ENCODE results near the gene BCL11B.

The BCL11B gene

GRCh38 chr14:99181804-99182520, 90.0 kb downstream of the BCL11B start:
- no peak for DNase-seq (ENCODE audit: low read depth)

GRCh38 chr14:99181241-99181640, 90.8 kb downstream of the BCL11B start:
- DNase-seq (ENCODE audit: low read depth), result no peak

- DNase-seq (ENCODE audit: low read depth), result no peak
These were observed 92.1 kb downstream of the BCL11B start for GRCh38 chr14:99179946-99180345.

- DNase-seq (ENCODE audit: low read depth), result no peak
These were observed 92.5 kb downstream of the BCL11B start for GRCh38 chr14:99179506-99179905.

- DNase-seq (ENCODE audit: low read depth), result no peak
These were observed 93.8 kb downstream of the BCL11B start for GRCh38 chr14:99177886-99178835.

GRCh38 chr14:99177046-99177655, 94.8 kb downstream of the BCL11B start:
- DNase-seq (ENCODE audit: low read depth), result no peak

- DNase-seq (ENCODE audit: low read depth), result no peak
These were observed 95.6 kb downstream of the BCL11B start for GRCh38 chr14:99176156-99176945.

- DNase-seq (ENCODE audit: low read depth), result no peak
These were observed 96.5 kb downstream of the BCL11B start for GRCh38 chr14:99175331-99176155.

- DNase-seq (ENCODE audit: low read depth), result no peak
These were observed 97.2 kb downstream of the BCL11B start for GRCh38 chr14:99174770-99175319.

GRCh38 chr14:99174081-99174769, 97.8 kb downstream of the BCL11B start:
- no peak for DNase-seq (ENCODE audit: low read depth)

- no peak for DNase-seq (ENCODE audit: low read depth)
These were observed 98.5 kb downstream of the BCL11B start for GRCh38 chr14:99173506-99173905.

GRCh38 chr14:99173086-99173485, 98.9 kb downstream of the BCL11B start:
- no peak for DNase-seq (ENCODE audit: low read depth)

- DNase-seq (ENCODE audit: low read depth), result no peak
These were observed 100.6 kb downstream of the BCL11B start for GRCh38 chr14:99171396-99171795.

GRCh38 chr14:99169776-99170356, 102.1 kb downstream of the BCL11B start:
- DNase-seq (ENCODE audit: low read depth), result no peak

GRCh38 chr14:99168330-99168729, 103.7 kb downstream of the BCL11B start:
- no peak for DNase-seq (ENCODE audit: low read depth)

- no peak for DNase-seq (ENCODE audit: low read depth)
These were observed 105.5 kb downstream of the BCL11B start for GRCh38 chr14:99166506-99166905.

GRCh38 chr14:99164712-99165111, 107.3 kb downstream of the BCL11B start:
- no peak for DNase-seq (ENCODE audit: low read depth)

- no peak for DNase-seq (ENCODE audit: low read depth)
These were observed 108.6 kb downstream of the BCL11B start for GRCh38 chr14:99163446-99163845.

Measured in stimulated activated CD8-positive, alpha-beta memory T cell treated with anti-CD3 and anti-CD28 coated beads, Interleukin-4, amount 100 ng/mL, for 24 hours (primary cell).